AG04449 (cell line): ENCODE data around the gene ERBB2.
"Not testable (repeated sequence)": the region's sequence is repeated elsewhere in the genome, so short reads cannot be mapped to it uniquely, and the experiment has no call there.

ENCODE experiments used
- CTCF ChIA-PET: fragments of 350-600 bp; formaldehyde crosslinking; extraction: SDS; loops from one replicate; lab custom pipeline; 2021; ENCODE audit warnings: antibody characterized with exemption; lab: Yijun Ruan, JAX
- POLR2A ChIA-PET: fragments of 400-600, 350-600 bp; formaldehyde crosslinking; extraction: SDS; loops from one replicate; lab custom pipeline; 2020; ENCODE audit warnings: antibody characterized with exemption, inconsistent platforms; lab: Yijun Ruan, JAX
- DNase-seq: peaks from one replicate; pipeline ENCODE4 v3.0.0-alpha.2; 2010; ENCODE audit warnings: low read depth, low spot score
- H3K4me3 ChIP-seq: 2 replicates; pipeline ENCODE4 v1.5.1; 2011; ENCODE audit warnings: low read depth, mild to moderate bottlenecking, control low read depth, low read length
- CTCF ChIP-seq: IDR thresholded peaks from one replicate; pipeline ENCODE4 v1.5.1; 2011; ENCODE audit warnings: mild to moderate bottlenecking, moderate library complexity, low read length, control low read depth, inconsistent platforms; ENCODE audit not compliant: insufficient read depth; ENCODE audit errors: missing control alignments

Gene ERBB2

GRCh38 chr17:39757176-39757662, 57.4 kb downstream of the ERBB2 start:
- H3K4me3 ChIP-seq, result no peak overlapping the region
- TF ChIP-seq CTCF, result no peak
- POLR2A ChIA-PET, result no interaction called here
- CTCF ChIA-PET, result interaction anchor here (0.6 to 6.3 kb wide), 3 partner anchors 28 to 719 kb away, joined by 3 to 69 read pairs (median 5); partner anchors contain the start of gene MIEN1
- no peak for DNase-seq

- no peak for DNase-seq
- no peak for TF ChIP-seq CTCF
- no peak overlapping the region for H3K4me3 ChIP-seq
- POLR2A ChIA-PET, result interaction anchor here (0.6 kb wide), 1 partner anchor 153 kb away, joined by 3 read pairs; no protein-coding TSS in a partner anchor
- CTCF ChIA-PET, result interaction anchor here (0.7 to 6.3 kb wide), 2 partner anchors 12 to 137 kb away, joined by 3 to 69 read pairs; no protein-coding TSS in a partner anchor
Observed at GRCh38 chr17:39757931-39758873, 58.3 kb downstream of the ERBB2 start.

- POLR2A ChIA-PET, result no interaction called here
- no peak overlapping the region for H3K4me3 ChIP-seq
- DNase-seq, result no peak
- CTCF ChIA-PET, result interaction anchor here (0.6 to 6.3 kb wide), 4 partner anchors 11 to 138 kb away, joined by 3 to 69 read pairs (median 3); no protein-coding TSS in a partner anchor
- TF ChIP-seq CTCF, result no peak
Observed at GRCh38 chr17:39759204-39759603, 59.3 kb downstream of the ERBB2 start.

GRCh38 chr17:39761861-39762496, 62.1 kb downstream of the ERBB2 start:
- POLR2A ChIA-PET, result no interaction called here
- no peak overlapping the region for H3K4me3 ChIP-seq
- DNase-seq, result no peak
- CTCF ChIA-PET, result no interaction called here
- TF ChIP-seq CTCF, result no peak

- POLR2A ChIA-PET, result no interaction called here
- CTCF ChIA-PET, result interaction anchor here (0.6 to 1.8 kb wide), 2 partner anchors 10 to 201 kb away, joined by 3 to 5 read pairs; no protein-coding TSS in a partner anchor
- DNase-seq, result no peak
- no peak overlapping the region for H3K4me3 ChIP-seq
- no peak for TF ChIP-seq CTCF
Observed at GRCh38 chr17:39763051-39763820, 63.4 kb downstream of the ERBB2 start.

GRCh38 chr17:39764171-39764570, 64.3 kb downstream of the ERBB2 start:
- H3K4me3 ChIP-seq, DNase-seq, POLR2A ChIA-PET: not testable (repeated sequence)
- CTCF ChIA-PET, result interaction anchor here (1.8 kb wide), 1 partner anchor 11 kb away, joined by 5 read pairs; no protein-coding TSS in a partner anchor
